PFSK-1 (cell line): ENCODE results near the gene NPW.

Source experiments
- FOXP2 ChIP-seq: optimal IDR thresholded peaks from 2 replicates; pipeline ENCODE3; 2011; ENCODE audit warnings: borderline replicate concordance, control low read depth, inconsistent platforms; ENCODE audit not compliant: insufficient read depth; ENCODE audit errors: extremely low read length, extremely low read depth
- POLR2AphosphoS5 ChIP-seq: IDR thresholded peaks from 2 replicates; pipeline ENCODE4 v1.6.1; 2012; ENCODE audit warnings: low read depth, mild to moderate bottlenecking, control low read depth, low read length, moderate library complexity
- REST ChIP-seq, 2 experiments: IDR thresholded peaks; 2 replicates each; pipeline versions ENCODE4 v1.6.1 to v1.8.0; 2011 to 2012; ENCODE audit warnings: low read depth in 2 of 2, low read length in 2 of 2, control low read depth in 1 of 2, inconsistent platforms in 1 of 2, mild to moderate bottlenecking in 1 of 2, moderate library complexity in 1 of 2; ENCODE audit not compliant: insufficient read depth in 1 of 2
- SIN3A ChIP-seq: IDR thresholded peaks from 2 replicates; pipeline ENCODE4 v1.6.1; 2012; ENCODE audit warnings: mild to moderate bottlenecking, low read length, moderate library complexity, borderline replicate concordance; ENCODE audit not compliant: insufficient read depth
- TAF1 ChIP-seq: IDR thresholded peaks from 2 replicates; pipeline ENCODE4 v1.6.1; 2012; ENCODE audit warnings: low read length, control low read depth, borderline replicate concordance; ENCODE audit not compliant: insufficient read depth

NPW gene

GRCh38 chr16:1974157-1975070 is 45.2 kb upstream of the NPW start:
- TF ChIP-seq SIN3A, result no peak
- TF ChIP-seq POLR2AphosphoS5, result no peak
- no peak for TF ChIP-seq REST (IDR thresholded peaks at IDR 0.05; ENCODE audit: insufficient read depth in 1 of 2, low read depth in 2 of 2, low read length in 2 of 2)
- no peak for TF ChIP-seq TAF1
- TF ChIP-seq FOXP2, result no peak

DNA sequence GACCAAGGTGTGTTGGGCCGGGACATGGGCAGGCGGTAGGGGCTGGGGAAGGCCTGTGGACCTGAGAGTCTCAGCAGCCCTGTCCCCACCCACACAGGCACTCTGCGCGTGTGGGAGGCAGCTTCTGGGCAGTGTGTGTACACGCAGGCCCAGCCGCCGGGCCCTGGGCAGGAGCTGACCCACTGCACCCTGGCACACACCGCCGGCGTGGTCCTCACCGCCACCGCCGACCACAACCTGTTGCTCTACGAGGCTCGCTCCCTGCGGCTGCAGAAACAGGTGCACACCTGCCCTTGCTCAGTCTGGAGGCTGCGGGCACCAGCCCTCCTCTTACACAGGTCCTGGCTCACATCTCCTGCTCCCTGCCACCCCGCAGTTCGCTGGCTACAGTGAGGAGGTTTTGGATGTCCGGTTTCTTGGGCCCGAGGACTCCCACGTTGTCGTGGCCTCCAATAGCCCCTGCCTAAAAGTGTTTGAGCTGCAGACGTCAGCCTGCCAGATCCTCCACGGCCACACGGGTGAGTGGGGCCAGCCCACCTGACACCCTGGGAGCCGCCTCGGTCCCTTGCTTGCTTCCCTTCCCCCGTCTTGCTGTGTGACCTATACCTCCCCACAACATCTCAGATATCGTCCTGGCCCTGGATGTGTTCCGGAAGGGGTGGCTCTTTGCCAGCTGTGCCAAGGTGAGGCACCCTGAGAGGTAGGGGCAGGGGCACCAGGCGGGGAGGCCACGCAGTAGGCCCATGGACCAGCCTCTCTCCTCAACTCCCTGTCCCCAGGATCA is 44.0 kb upstream of the NPW start:
- no peak for TF ChIP-seq TAF1
- no peak for TF ChIP-seq SIN3A
- no peak for TF ChIP-seq POLR2AphosphoS5
- TF ChIP-seq FOXP2, result no peak
- TF ChIP-seq REST (IDR thresholded peaks at IDR 0.05; ENCODE audit: insufficient read depth in 1 of 2, low read depth in 2 of 2, low read length in 2 of 2), result no peak

GRCh38 chr16:1976216-1976520 is 43.4 kb upstream of the NPW start:
- TF ChIP-seq TAF1 (no peak), FOXP2 (no peak), POLR2AphosphoS5 (no peak), REST (IDR thresholded peaks at IDR 0.05; ENCODE audit: insufficient read depth in 1 of 2, low read depth in 2 of 2, low read length in 2 of 2) (no peak), SIN3A (no peak)

- no peak for TF ChIP-seq POLR2AphosphoS5
- no peak for TF ChIP-seq SIN3A
- TF ChIP-seq REST (IDR thresholded peaks at IDR 0.05; ENCODE audit: insufficient read depth in 1 of 2, low read depth in 2 of 2, low read length in 2 of 2), result no peak
Observed at GRCh38 chr16:1976951-1977874, 42.4 kb upstream of the NPW start.
